Stimulated activated CD4-positive, alpha-beta T cell treated with anti-CD3 and anti-CD28 coated beads, TNF-alpha, amount 100 ng/mL, for 1 hour (primary cell): ENCODE measurements around the gene R3HDM2.
"Not testable (repeated sequence)": the region's sequence is repeated elsewhere in the genome, so short reads cannot be mapped to it uniquely, and the experiment has no call there.

ENCODE experiments used
- DNase-seq, 3 donors: peaks; one replicate each; pipeline ENCODE4 v3.0.0-alpha.2; 2020; ENCODE audit warnings: low read depth in 3 of 3, low spot score in 1 of 3

R3HDM2 gene

GRCh38 chr12:57429473-57430111 lies 1.3 kb downstream of the R3HDM2 start:
- DNase-seq = no peak

GRCh38 chr12:57428965-57429364 lies 1.9 kb downstream of the R3HDM2 start:
- no peak for DNase-seq

GRCh38 chr12:57426948-57427347 lies 3.9 kb downstream of the R3HDM2 start:
- DNase-seq = not testable (repeated sequence)

- no peak for DNase-seq
Measured at GRCh38 chr12:57420482-57420881, 10.4 kb downstream of the R3HDM2 start.

GRCh38 chr12:57419495-57419894 lies 11.3 kb downstream of the R3HDM2 start:
- no peak for DNase-seq

GRCh38 chr12:57418255-57418654 lies 12.6 kb downstream of the R3HDM2 start:
- no peak for DNase-seq

- DNase-seq = no peak
Measured at GRCh38 chr12:57416039-57416996, 14.5 kb downstream of the R3HDM2 start.

GRCh38 chr12:57415088-57415487 lies 15.8 kb downstream of the R3HDM2 start:
- no peak for DNase-seq

GRCh38 chr12:57414160-57414559 lies 16.7 kb downstream of the R3HDM2 start:
- not testable (repeated sequence) for DNase-seq

- DNase-seq = no peak
Measured at GRCh38 chr12:57410534-57410933, 20.3 kb downstream of the R3HDM2 start.

GRCh38 chr12:57404966-57405640 lies 25.7 kb downstream of the R3HDM2 start:
- no peak for DNase-seq

- not testable (repeated sequence) for DNase-seq
Measured at GRCh38 chr12:57402156-57402555, 28.7 kb downstream of the R3HDM2 start.

GRCh38 chr12:57401165-57401564 lies 29.7 kb downstream of the R3HDM2 start:
- no peak for DNase-seq

- not testable (repeated sequence) for DNase-seq
Measured at GRCh38 chr12:57399718-57400463, 31.0 kb downstream of the R3HDM2 start.

GRCh38 chr12:57397441-57397840 lies 33.4 kb downstream of the R3HDM2 start:
- DNase-seq = no peak

- DNase-seq = no peak
Measured at GRCh38 chr12:57395121-57395520, 35.7 kb downstream of the R3HDM2 start.

GRCh38 chr12:57390174-57390573 lies 40.7 kb downstream of the R3HDM2 start:
- DNase-seq = no peak

GRCh38 chr12:57389033-57389432 lies 41.8 kb downstream of the R3HDM2 start:
- DNase-seq = no peak

- DNase-seq = no peak
Measured at GRCh38 chr12:57388425-57388824, 42.4 kb downstream of the R3HDM2 start.

GRCh38 chr12:57386187-57386720 lies 44.6 kb downstream of the R3HDM2 start:
- no peak for DNase-seq

- no peak for DNase-seq
Measured at GRCh38 chr12:57385586-57385985, 45.3 kb downstream of the R3HDM2 start.
